Activated CD8-positive, alpha-beta memory T cell treated with anti-CD3 and anti-CD28 coated beads for 36 hours (primary cell): ENCODE results near the gene SLC31A1. TPM values are rescaled to one million over a fixed set of nuclear protein-coding genes. Genes with fewer than 3 reads are reported as not detected.
"Not testable (repeated sequence)": the region's sequence is repeated elsewhere in the genome, so short reads cannot be mapped to it uniquely, and the experiment has no call there.

ENCODE experiments used
- CTCF ChIA-PET: fragments of 350-600 bp; sonication (Branson Sonifier 250); formaldehyde crosslinking; loops from one replicate; lab custom pipeline; 2021; ENCODE audit warnings: antibody characterized with exemption; lab: Charles Lee
- POLR2A ChIA-PET: fragments of 350-600 bp; sonication (Branson Sonifier 250); formaldehyde crosslinking; loops from one replicate; lab custom pipeline; 2021; ENCODE audit warnings: antibody characterized with exemption; lab: Charles Lee
- total RNA-seq, 2 experiments: library from RNA; stranded (reverse); gene quantifications; one replicate each; pipeline ENCODE4 v1.2.3, GENCODE V29; 2021

Gene SLC31A1
- total RNA-seq, 2 experiments from 2014 or later, result 16.0 to 16.5 TPM

DNA sequence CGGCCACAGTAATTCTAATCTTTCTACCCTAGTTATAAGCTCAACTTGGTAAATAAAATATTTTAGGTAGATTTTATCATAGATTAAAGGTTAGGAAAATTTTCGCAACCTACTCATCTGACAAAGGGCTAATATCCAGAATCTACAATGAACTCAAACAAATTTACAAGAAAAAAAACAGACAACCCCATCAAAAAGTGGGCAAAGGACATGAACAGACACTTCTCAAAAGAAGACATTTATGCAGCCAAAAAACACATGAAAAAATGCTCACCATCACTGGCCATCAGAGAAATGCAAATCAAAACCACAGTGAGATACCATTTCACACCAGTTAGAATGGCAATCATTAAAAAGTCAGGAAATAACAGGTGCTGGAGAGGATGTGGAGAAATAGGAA is 28.3 kb downstream of the SLC31A1 start:
- CTCF ChIA-PET, result not testable (repeated sequence)

DNA sequence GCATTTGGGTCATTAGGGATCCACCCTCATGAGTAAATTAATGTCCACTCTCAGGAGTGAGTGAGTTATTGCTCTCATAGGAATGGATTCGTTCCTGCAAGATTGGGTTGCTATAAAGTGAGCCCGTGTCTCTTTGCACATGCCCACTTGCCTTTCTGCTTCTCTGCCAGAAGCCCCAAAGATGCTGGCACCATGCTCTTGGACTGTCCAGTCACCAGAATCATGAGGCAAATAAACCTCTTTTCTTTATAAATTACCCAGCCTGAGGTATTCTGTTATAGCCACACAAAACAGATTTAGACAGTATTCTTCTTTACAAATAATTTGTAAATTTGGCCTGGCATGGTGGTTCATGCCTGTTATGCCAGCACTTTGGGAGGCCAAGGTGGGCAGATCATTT is 29.5 kb downstream of the SLC31A1 start:
- POLR2A ChIA-PET, result no interaction called here
- CTCF ChIA-PET, result no interaction called here

More for the DNA sequence above, 28.3 kb downstream of the SLC31A1 start:
- POLR2A ChIA-PET, result not testable (repeated sequence)

DNA sequence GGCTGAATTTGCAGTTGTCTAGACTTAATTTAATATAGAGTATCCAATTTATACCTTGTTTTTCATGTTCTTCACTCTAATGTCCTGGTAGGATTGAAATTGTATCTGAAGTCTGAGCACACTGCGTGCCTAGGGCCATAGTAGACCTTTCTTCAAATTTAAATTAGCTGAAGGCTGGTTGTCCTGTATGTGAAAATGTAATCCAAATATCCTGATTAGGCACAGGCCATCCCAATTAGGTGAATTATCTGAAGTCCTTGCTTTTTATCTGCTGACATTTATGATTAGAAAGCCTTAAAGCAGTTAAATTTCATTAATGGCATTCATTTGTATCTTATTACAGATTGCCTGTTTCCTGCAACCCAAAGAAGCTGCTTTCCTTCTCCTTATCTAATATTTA is 33.6 kb downstream of the SLC31A1 start:
- POLR2A ChIA-PET, result no interaction called here
- CTCF ChIA-PET, result no interaction called here

DNA sequence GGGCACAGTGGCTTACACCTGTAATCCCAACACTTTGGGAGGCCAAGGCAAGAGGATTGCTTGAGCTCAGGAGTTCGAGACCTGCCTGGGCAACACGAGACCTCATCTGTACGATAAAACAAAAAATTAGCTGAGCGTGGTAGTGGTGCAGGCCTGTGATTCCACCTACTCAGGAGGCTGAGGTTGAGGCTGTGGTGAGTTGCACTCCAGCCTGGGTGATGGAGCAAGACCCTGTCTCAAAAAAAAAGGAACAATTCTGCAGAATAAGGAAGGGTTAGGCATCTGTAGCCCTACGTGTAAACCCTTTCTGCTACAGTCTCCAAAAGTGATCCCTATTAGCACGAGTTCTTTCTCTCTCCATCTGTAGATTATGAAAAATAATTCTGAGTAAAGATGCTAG is 34.1 kb downstream of the SLC31A1 start:
- ChIA-PET POLR2A (no interaction called here), CTCF (no interaction called here)

DNA sequence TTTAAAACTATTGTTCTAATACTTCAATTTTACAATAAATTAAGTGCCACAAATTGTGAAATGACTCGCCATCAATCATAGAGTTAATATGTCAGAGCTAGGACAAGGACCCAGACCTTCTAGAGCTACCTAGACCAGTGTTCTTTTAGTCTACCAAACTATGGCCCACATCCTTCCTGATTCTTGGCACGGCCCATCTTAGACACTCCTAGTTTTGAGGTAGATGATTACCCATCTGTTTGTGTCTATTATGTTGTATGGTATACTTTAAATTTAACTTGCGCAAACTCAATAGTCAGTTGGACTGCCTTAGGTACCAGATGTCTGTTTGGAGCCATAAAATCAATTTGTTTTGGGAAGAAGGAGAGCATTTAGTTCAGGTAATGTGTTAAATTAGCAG is 36.5 kb downstream of the SLC31A1 start:
- POLR2A ChIA-PET, result no interaction called here
- CTCF ChIA-PET, result no interaction called here

DNA sequence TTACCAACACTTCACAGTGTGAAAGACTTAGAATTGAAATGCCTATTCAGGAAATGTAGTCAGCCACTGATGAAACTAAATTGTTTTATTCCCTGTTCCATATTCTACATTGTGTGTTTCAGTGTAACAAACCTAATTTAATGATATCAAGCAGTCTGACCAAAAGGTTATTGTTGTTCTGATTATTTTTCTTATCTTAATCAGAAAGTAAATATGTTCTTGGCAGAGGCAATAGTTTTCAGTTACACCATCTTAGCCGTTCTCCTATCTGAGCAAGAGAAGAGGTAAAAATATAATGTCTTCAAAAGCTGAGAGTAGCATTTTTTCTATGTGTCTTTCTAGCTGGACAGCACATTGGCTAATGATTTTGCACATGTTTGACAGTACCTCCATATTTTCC is 36.9 kb downstream of the SLC31A1 start:
- CTCF ChIA-PET, result no interaction called here
- POLR2A ChIA-PET, result no interaction called here

DNA sequence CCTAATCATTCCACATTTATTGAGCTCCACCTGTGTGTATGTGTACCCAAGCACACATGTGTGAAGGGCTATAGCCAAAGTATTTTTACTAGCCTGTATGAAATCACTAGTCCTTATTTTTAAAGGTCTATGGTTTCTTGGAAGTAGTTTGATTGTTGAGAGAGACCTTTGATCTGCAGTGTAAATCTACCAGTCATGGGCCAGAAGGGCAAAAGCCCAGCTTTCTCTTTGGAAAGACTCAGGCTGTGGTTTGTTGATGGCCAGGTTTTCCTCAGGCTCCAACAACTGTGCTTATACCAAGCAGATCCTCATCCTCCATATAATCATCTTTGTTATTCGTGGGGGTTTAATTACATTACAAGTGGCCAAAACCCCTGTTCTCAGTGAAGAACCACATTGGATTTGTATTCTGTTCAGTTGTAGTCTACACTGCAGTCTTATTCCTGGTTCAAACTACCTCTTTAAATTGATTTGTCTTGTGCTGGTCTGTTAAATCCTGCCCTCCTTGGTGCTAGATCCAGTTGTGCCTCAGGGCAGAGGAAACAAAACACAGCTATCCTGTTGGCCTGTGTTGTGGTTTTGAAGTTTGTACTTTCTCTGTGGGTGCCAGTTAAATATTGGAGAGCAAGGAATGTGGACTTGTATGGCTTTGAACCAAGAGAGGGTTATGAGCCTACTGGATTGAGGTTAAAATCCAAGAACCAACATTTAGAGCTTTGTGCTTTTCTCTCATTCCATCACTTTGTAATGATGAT is 40.8 kb downstream of the SLC31A1 start:
- ChIA-PET CTCF (no interaction called here), POLR2A (no interaction called here)

DNA sequence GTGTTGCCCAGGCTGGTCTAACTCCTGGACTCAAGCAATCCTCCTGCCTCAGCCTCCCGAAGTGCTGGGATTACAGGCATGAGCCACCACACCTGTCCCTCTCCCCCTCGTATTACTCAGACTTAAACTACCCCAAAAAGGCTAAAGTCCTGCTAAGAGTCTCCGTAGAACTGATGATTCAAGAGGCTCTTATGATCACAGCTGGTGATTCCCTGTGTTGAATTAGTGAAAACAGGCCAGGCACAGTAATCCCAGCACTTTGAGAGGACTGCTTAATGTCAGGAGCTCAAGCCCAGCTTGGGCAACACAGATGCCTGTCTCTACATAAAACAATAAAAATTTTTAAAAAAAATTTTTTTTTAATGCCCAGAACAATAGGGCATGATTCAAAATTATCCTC is 44.8 kb downstream of the SLC31A1 start:
- ChIA-PET CTCF (interaction anchor here (0.7 kb wide), 1 partner anchor 11 kb away, joined by 3 read pairs; no protein-coding TSS in a partner anchor), POLR2A (interaction anchor here (0.6 kb wide), 1 partner anchor 1090 kb away, joined by 3 read pairs; no protein-coding TSS in a partner anchor)

DNA sequence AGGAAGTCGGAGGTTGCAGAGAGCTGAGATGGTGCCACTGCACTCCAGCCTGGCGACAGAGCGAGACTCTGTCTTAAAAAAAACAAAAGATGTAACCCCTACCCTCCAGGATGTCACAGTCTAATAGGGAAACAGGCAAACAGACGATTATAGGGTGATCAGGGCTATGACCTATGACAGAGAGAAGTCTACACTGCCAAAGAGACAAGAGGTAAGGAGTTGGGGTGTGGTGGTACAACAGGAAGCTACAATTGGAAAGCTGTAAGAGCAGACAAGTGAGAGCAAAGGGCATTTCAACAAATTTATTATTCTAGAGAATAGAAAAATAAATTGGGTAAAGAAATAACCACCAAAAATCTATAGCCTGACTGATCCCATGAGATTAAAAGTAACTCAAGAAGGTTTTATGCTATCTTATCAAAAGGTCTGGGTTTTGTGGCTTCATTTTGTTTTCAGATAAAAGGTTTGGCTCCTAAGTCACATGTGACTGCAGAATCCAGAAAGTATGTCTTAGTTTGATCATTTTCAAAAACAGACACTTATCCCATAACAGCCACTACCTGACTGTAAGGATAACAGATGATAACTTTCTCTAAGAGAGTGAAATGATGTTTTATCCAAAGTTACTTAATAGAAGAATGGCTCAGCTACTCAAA is 46.7 kb downstream of the SLC31A1 start:
- ChIA-PET CTCF (no interaction called here), POLR2A (no interaction called here)

DNA sequence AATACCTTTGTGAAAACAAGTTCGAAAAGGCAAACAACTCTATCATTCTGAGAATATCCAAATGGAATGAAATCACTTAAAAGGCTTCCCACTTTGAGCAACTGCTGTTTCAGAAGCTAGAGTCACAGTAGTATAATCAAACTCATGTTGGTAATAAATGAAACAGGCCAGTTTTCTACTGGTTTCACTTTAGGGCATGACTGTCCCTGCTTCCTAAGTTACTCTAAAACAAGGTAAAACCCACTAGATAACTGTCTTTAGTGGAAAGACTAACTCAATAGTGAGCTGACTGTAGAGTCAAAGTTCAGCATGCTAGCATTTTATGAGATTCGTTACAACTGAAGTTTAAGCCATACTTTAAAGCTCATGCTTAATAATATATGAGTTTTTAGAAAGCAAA is 48.0 kb downstream of the SLC31A1 start:
- POLR2A ChIA-PET, result interaction anchor here (1.4 kb wide), 1 partner anchor 49 kb away, joined by 5 read pairs; no protein-coding TSS in a partner anchor
- CTCF ChIA-PET, result no interaction called here

DNA sequence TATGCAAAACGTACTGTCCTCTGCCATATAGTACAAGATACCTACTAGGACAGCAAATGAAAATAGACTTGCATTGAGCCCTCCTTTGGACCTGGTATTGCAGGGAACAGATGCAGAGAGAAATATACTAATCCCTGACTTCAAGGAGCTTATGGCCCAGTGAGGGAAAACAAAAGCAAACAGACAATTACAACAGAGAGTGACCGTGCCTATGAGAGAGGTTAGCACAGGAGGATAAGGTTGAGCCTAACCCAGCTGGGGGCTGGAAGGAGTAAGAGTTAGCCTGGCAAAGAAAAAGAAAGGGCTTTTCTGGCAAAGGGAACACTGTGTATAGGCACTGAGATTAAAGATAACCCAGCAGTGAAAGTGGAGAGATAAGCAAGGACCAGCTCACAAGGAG is 48.5 kb downstream of the SLC31A1 start:
- POLR2A ChIA-PET, result interaction anchor here (0.5 to 1.4 kb wide), 2 partner anchors 50 to 79 kb away, joined by 4 to 5 read pairs; no protein-coding TSS in a partner anchor

DNA sequence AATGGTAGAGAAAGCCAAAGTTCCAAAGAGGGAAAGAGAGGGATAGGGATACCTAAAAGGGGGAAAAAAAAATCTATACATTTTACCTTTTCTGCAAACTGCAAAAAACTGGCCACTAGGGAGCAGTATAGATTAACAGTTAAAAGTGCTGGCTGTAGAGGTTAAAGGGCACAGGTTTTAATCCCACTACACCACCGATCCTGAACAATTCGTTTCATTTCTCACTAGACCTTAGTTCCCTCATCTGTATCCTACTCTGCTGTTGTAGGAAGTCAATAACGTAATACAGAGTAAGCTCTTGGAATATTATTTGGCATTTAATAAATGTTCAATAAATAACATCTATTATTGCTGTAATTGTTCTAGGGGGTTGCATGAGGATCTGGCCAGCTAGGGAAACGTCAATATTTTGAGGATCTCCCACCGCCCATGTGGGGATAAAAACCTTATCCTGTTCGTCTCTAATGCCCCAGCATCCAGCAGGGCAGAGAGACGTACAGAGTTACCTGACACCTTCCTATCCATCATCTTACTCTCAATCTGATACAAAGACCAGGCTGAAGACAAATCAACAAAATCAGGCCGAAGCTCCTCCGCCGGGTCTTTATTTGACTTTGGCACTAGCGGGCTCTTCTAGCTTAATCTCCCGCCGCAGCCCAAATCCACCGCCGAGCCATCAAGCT is 53.3 kb downstream of the SLC31A1 start:
- ChIA-PET POLR2A (interaction anchor here (0.7 to 3.1 kb wide), 9 partner anchors 54 to 1048 kb away, joined by 3 to 18 read pairs (median 6); partner anchors contain the start of genes ALAD, BSPRY, C9orf43 and FKBP15), CTCF (interaction anchor here (0.8 to 2.2 kb wide), 16 partner anchors 53 to 383 kb away, joined by 3 to 14 read pairs (median 4); partner anchors contain the start of genes ALAD, BSPRY, C9orf43 and FKBP15)

More for the DNA sequence above, 48.5 kb downstream of the SLC31A1 start:
- CTCF ChIA-PET, result no interaction called here

DNA sequence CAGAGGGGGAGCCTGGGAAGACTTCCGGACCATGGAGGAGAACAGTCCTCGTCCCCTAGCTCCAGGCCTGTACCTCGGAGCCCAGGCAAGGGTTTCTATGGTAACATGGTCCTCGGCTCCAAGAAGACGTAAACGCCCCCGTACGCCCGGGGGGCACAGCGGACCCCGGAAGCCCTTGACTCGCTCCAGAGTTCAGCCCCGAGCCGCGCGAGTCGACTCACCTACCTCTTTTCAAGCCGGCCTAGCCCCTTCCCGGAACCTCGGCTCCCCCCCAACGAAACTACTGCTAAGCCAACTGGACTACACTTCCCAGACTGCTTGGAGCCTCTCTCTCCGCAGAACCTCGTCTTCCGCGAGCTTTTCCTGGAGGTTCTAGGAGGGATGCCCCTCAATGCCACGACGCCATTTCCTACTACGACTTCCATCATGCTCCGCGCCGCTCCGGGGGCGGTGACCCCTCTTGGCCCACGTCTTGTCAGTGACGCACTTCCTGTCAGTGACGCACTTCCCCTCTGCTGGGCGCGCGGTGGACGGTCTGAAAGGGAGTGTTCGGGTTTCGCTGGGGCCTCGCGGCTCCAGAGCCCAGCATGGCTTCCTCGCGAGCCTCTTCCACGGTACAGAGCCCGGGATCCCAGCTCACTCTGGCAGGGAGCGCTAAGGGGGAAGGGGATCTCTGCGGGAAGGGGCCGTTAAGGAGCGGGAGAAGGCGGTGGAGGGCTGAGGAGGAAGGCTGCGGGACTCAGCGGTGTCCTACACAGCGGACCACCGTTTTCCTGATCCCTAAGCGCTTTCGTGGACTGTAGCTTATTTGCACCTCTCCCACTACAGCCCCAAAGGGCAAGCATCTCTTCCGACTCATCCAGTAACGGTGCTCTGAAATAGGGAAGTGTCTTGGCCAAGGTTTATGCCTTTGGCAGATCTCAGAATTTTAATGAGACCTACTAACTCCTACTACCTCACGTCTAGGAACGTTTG is 54.1 kb downstream of the SLC31A1 start, which contains the start of the genes CDC26 and PRPF4:
Gene CDC26, minus strand, starts transcription at position 416 of the 975 bp plus-strand sequence. CDS start 3,065 bp downstream, outside the sequence.
Gene PRPF4, plus strand, starts transcription at position 502 of the 975 bp plus-strand sequence. Its CDS starts 86 bp downstream, at position 588.
- ChIA-PET CTCF (interaction anchor here (0.8 to 2.2 kb wide), 17 partner anchors 14 to 382 kb away, joined by 3 to 14 read pairs (median 4); partner anchors contain the start of genes ALAD, BSPRY, C9orf43 and FKBP15), POLR2A (interaction anchor here (0.7 to 3.1 kb wide), 8 partner anchors 55 to 1047 kb away, joined by 3 to 18 read pairs (median 6); partner anchors contain the start of genes ALAD, BSPRY, C9orf43 and FKBP15)

DNA sequence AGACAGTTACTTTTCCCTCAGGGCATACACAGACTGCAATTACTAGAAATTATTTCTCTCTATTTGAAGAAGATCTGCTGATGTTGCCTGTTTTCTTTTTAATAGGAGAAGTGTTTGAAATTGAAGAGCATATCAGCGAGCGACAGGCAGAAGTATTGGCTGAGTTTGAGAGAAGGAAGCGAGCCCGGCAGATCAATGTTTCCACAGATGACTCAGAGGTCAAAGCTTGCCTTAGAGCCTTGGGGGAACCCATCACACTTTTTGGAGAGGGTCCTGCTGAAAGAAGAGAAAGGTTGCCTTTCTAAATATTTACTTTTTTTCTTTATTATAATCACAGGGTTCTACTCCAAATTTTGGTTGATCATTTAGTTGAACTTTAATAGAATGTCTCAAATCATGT is 57.5 kb downstream of the SLC31A1 start:
- POLR2A ChIA-PET, result no interaction called here

DNA sequence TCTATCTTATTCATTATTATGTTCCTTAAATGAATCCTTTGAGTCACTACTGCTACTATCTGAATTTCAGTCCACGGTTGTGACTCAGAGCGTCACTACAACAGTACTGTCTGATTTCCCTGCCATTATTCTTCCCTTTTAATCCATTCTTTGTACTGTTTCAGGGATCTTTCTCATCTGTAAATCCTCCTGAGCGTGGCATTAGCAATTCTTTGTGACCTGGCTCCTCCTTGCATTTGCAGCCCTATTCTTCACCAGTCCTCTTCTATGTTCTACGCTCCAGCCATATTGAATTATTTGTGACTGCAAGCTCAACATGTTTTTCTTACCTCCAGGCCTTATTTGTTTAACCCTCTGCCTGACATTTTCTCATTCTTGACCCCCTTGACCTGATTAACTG is 60.0 kb downstream of the SLC31A1 start:
- CTCF ChIA-PET, result no interaction called here
- POLR2A ChIA-PET, result no interaction called here

More for the DNA sequence above, 57.5 kb downstream of the SLC31A1 start:
- CTCF ChIA-PET, result no interaction called here

DNA sequence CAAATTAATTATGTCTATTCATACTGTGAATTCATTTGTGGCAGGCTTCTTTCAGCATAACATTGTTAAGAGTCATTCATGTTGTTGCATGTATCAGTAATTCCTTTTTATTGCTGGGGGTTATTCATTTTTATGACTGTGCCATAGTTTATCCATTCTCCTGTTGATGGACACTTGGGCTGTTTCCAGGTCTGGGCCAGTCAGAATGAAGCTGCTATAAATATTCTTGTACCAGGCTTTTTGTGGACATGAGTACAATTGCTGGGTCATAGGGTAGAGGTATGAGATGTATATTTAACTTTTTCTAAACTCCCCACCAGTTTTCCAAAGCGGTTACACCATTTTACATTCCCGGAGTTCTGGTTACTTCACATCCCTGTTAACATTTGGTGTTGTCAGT is 67.7 kb downstream of the SLC31A1 start:
- ChIA-PET POLR2A (no interaction called here), CTCF (no interaction called here)

DNA sequence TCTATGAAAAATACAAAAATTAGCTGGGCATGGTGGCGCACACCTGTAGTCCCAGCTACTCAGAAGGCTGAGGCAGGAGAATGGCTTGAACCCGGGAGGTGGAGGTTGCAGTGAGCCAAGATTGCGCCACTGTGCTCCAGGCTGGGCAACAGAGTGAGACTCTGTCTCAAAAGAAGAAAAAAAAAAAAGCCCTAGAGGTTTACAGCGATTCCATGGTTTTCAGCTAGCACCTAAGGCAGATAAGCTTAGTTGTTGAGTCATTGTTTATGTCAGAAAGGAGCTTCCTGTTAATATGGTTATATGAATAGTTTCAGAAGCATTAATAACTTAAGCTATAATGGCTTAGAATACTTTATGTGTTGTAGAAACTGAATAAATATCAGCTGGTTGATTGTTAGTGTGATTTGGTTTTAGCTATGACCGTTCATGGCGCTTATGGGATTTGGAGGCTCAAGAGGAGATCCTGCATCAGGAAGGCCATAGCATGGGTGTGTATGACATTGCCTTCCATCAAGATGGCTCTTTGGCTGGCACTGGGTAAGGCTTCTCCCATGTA is 68.8 kb downstream of the SLC31A1 start:
- POLR2A ChIA-PET, result interaction anchor here (0.7 kb wide), 1 partner anchor 16 kb away, joined by 3 read pairs; no protein-coding TSS in a partner anchor
- CTCF ChIA-PET, result interaction anchor here (0.7 kb wide), 1 partner anchor 14 kb away, joined by 3 read pairs; the partner anchor contains the start of genes CDC26 and PRPF4
